Measurements from ENCODE around the gene PPM1K.

Gene PPM1K

DNA sequence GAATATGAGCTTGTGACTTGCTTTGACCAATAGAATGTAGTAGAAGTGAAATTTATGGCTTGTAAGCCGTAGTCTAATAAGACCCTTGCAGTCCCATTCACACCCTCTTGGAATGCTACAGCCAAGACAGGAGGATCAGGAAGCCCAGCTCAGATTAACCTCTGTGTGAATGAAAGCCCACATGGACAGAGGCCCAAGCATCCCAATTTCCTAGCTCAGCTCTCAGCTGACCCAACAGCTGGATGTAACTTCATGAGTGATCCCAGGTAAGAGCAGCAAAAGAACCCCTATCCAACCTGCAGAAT lies 12.8 kb upstream of the PPM1K start:
- Histone ChIP-seq H3K4me1 (ENCODE audit: insufficient read depth, low read length) (no peaks in the 10 kb centered on the region), H3K27me3 (ENCODE audit: control insufficient read depth in 1 of 2, insufficient read depth in 2 of 2, low read length in 2 of 2) (no peaks in the 10 kb centered on the region), H3K27ac (ENCODE audit: low read depth, low read length) (no peak overlapping the region), H3K9me3 (ENCODE audit: low read length) (no peaks in the 10 kb centered on the region), H3K36me3 (ENCODE audit: insufficient read depth, low read length) (no peaks in the 10 kb centered on the region), H3K4me3 (ENCODE audit: low read depth in 1 of 2, low read length in 2 of 2) (no peak overlapping the region), H3K9ac (ENCODE audit: low read length) (no peak overlapping the region)

DNA sequence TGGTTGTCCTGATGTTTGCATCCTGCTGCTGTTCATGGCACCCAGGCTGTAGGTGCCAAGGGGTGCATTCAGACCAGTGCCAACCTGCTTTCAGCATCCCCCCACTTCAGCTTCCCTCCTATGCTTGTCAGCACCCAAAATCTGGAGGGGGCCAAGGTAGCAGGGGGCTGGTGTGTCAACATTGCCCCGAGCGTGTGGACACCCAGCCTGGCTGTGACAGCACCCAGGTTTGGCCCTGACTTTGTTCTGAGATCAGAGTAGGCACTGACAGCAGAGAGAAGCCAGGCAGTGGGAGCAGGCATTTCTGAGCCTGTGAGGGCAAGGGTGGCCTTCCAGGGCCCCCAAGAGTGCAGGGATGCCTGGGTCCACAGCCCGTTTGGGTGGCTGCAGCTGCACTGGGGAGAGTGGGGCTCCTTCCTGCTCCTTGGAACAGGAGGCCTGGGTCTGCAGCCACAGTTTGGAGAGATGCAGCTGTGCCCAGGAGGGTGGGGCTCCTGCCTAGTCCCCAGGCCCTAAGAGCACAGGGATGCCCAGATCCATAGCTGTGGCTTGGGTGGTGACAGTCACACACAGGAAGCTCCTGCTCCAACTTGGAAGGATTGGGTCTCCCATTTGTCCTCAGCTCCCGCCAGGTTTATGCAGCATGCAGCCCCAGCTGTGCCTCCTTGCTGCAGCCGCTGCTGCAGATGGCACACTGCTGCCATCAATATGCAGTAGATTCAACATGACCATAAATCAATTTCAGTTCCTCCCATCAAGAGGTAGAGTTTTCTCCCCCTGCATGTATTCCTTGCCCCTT lies 12.3 kb upstream of the PPM1K start:
- H3K36me3 ChIP-seq (ENCODE audit: insufficient read depth, low read length): no peaks in the 10 kb centered on the region
- H3K27ac ChIP-seq (ENCODE audit: low read depth, low read length): no peak overlapping the region
- no peak overlapping the region for H3K9ac ChIP-seq (ENCODE audit: low read length)
- no peak overlapping the region for H3K4me3 ChIP-seq (ENCODE audit: low read depth in 1 of 2, low read length in 2 of 2)
- H3K9me3 ChIP-seq (ENCODE audit: low read length): no peaks in the 10 kb centered on the region
- no peaks in the 10 kb centered on the region for H3K4me1 ChIP-seq (ENCODE audit: insufficient read depth, low read length)
- H3K27me3 ChIP-seq (ENCODE audit: control insufficient read depth in 1 of 2, insufficient read depth in 2 of 2, low read length in 2 of 2): no peaks in the 10 kb centered on the region

DNA sequence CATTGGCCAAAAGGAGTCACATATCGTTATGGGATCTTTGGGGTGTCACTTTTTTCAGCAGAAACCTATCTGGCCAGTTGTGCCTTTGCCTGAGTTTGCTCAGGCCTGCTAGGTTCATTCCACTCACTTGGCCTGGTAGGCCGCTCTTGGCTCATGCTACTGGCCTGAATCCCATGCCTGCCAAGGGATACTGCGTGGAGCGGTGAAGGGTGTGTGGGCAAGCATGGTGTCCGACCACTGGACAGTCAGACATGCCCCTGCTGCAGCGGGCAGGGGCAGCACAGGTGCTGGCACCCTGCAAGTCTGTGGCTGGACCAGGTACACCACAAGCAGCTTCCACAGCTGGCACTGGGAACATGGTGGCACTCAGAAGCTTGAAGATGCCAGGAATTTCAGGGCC lies 11.3 kb upstream of the PPM1K start:
- Histone ChIP-seq H3K4me1 (ENCODE audit: insufficient read depth, low read length) (no peaks in the 10 kb centered on the region), H3K36me3 (ENCODE audit: insufficient read depth, low read length) (no peaks in the 10 kb centered on the region), H3K27me3 (ENCODE audit: control insufficient read depth in 1 of 2, insufficient read depth in 2 of 2, low read length in 2 of 2) (no peaks in the 10 kb centered on the region), H3K9me3 (ENCODE audit: low read length) (no peaks in the 10 kb centered on the region), H3K4me3 (ENCODE audit: low read depth in 1 of 2, low read length in 2 of 2) (no peak overlapping the region), H3K9ac (ENCODE audit: low read length) (no peak overlapping the region), H3K27ac (ENCODE audit: low read depth, low read length) (no peak overlapping the region)

DNA sequence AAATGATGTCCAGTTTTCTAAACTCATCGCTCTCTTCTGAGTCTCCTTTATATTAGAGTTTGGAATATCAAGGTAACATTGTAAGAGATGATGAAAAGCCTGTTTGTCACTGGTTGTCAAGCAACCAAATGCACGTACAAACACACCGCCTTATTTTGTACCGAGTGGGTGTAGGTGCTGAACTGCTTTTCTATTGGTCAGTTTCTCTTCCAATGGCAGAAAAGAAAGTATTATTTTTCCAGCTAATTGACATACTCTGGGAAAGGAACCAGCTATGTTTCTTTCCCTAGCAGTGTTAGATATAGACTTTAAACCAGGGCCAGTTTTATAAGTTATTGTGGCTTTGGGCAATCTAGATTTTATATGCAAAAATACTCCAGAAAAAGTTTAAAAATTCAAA lies 6.6 kb upstream of the PPM1K start:
- Histone ChIP-seq H3K27ac (ENCODE audit: low read depth, low read length) (no peak overlapping the region), H3K9ac (ENCODE audit: low read length) (no peak overlapping the region), H3K9me3 (ENCODE audit: low read length) (no peaks in the 10 kb centered on the region), H3K27me3 (ENCODE audit: control insufficient read depth in 1 of 2, insufficient read depth in 2 of 2, low read length in 2 of 2) (no peaks in the 10 kb centered on the region), H3K36me3 (ENCODE audit: insufficient read depth, low read length) (no peaks in the 10 kb centered on the region), H3K4me3 (ENCODE audit: low read depth in 1 of 2, low read length in 2 of 2) (no peak overlapping the region), H3K4me1 (ENCODE audit: insufficient read depth, low read length) (no peaks in the 10 kb centered on the region)

DNA sequence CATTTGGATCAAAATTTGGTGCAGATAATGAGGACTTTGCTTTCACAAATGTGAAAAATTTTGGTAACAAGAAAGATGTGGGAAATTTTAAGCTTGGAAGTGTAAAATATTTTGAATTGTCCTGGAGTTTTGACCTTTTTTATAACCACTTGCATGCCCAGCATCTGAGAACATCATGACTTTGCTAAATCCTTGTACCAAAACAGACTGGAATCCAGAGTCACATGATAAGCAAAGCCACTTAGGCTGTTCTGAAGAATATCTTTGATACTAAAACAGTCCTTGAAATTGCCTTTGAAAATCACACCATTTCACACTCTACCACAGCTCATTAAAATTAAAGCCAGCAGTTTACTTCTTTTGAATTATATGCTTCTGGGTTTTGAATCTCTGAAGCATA lies 2.5 kb upstream of the PPM1K start:
- Histone ChIP-seq H3K4me1 (ENCODE audit: insufficient read depth, low read length) (peaks cover 14% of the 10 kb centered on the region), H3K36me3 (ENCODE audit: insufficient read depth, low read length) (no peaks in the 10 kb centered on the region), H3K27ac (ENCODE audit: low read depth, low read length) (no peak overlapping the region), H3K9ac (ENCODE audit: low read length) (no peak overlapping the region), H3K4me3 (ENCODE audit: low read depth in 1 of 2, low read length in 2 of 2) (no peak overlapping the region), H3K9me3 (ENCODE audit: low read length) (no peaks in the 10 kb centered on the region), H3K27me3 (ENCODE audit: control insufficient read depth in 1 of 2, insufficient read depth in 2 of 2, low read length in 2 of 2) (no peaks in the 10 kb centered on the region)

DNA sequence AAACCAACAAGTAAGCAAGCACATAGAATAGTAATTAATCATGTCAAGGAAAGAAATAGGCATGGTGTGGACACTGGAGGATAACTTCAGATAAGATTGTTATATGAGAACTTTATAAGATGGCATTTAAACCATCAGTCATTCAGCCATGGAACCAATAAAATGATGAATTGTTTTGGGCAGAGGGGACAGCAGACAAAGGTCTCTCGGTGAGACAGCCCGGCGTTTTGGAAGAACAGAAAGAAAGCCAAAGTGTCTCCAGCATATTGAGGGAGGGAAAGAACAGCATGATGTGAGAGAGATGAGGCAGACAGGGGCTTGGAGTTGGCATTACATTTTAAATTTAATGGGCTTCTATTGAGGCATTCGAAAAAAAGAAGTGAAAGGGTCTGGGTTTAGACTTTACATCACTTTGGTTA lies 883 bp upstream of the PPM1K start:
- Histone ChIP-seq H3K27ac (ENCODE audit: low read depth, low read length) (peak overlapping the region; percentile 62), H3K27me3 (ENCODE audit: control insufficient read depth in 1 of 2, insufficient read depth in 2 of 2, low read length in 2 of 2) (no peaks in the 10 kb centered on the region), H3K9ac (ENCODE audit: low read length) (peak overlapping the region; percentile 76), H3K36me3 (ENCODE audit: insufficient read depth, low read length) (no peaks in the 10 kb centered on the region), H3K4me3 (ENCODE audit: low read depth in 1 of 2, low read length in 2 of 2) (peak overlapping the region; percentile 34 to 81), H3K9me3 (ENCODE audit: low read length) (no peaks in the 10 kb centered on the region), H3K4me1 (ENCODE audit: insufficient read depth, low read length) (peaks cover 17% of the 10 kb centered on the region)

DNA sequence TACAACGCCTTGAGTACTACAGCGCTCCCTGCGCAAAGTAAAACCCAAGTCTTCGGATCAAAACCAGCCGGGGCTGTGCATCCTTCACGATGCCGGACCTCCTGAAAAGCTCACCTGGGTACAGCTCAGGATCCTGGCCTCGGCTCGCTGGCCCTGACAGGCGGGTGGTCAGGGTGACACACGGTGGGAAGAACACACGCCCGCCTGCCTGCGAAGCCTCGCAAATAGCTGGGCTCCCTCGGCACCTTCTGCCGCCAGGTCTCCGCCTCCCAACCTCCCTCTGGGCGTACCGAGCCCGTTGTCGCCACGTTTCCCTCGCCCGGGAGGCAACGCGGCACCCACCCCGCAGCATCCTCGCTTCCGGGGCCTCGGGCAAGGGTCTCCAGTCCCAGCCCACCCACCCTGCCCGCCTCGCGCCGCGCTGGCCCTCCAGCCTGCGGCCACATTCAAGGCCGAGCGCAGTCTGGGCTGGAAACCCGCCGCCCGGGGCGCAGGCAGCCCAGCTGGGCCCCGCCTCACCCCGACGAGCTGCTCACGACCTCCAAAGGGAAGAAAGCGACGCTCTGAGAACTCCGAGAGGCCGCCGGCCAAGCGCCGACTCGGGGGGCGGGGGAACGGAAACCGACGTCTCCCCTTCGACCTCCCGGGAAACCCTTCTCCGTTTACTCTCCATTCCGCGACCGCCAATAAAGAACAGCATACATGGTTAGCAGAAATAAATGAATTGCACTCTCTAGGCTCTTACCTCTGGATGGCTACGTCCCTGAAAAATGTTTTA lies 511 bp downstream of the PPM1K start:
- Histone ChIP-seq H3K4me1 (ENCODE audit: insufficient read depth, low read length) (peaks cover 17% of the 10 kb centered on the region), H3K36me3 (ENCODE audit: insufficient read depth, low read length) (no peaks in the 10 kb centered on the region), H3K9me3 (ENCODE audit: low read length) (no peaks in the 10 kb centered on the region), H3K27me3 (ENCODE audit: control insufficient read depth in 1 of 2, insufficient read depth in 2 of 2, low read length in 2 of 2) (no peaks in the 10 kb centered on the region), H3K27ac (ENCODE audit: low read depth, low read length) (peak overlapping the region; percentile 83), H3K4me3 (ENCODE audit: low read depth in 1 of 2, low read length in 2 of 2) (peak overlapping the region; percentile 38 to 94), H3K9ac (ENCODE audit: low read length) (peak overlapping the region; percentile 76)

DNA sequence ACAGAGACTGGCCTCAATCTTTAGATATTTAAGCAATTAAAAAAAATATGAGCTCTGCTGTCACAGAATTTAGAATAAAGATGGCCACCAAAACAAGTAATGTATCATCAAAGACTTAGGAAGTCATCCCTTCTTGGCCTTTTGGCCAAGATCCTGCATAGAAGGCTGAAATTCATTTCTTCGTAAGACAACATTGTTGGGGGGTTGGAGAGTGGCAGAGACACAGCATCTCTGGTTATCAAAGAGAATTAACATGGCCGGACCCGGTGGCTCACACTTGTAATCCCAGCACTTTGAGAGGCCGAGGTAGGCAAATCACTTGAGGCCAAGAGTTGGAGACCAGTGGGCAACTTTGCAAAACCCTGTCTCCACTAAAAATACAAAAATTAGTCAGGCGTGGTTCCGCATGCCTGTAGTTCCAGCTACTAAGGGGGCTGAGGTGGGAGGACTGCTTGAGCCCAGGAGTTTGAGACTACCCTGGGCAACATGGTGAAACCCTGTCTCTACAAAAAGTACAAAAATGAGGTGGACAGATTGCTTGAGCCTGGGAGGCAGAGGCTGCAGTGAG lies 4.0 kb downstream of the PPM1K start:
- no peak overlapping the region for H3K27ac ChIP-seq (ENCODE audit: low read depth, low read length)
- H3K9ac ChIP-seq (ENCODE audit: low read length): no peak overlapping the region
- no peaks in the 10 kb centered on the region for H3K9me3 ChIP-seq (ENCODE audit: low read length)
- no peaks in the 10 kb centered on the region for H3K36me3 ChIP-seq (ENCODE audit: insufficient read depth, low read length)
- H3K4me1 ChIP-seq (ENCODE audit: insufficient read depth, low read length): peaks cover 16% of the 10 kb centered on the region
- no peak overlapping the region for H3K4me3 ChIP-seq (ENCODE audit: low read depth in 1 of 2, low read length in 2 of 2)
- no peaks in the 10 kb centered on the region for H3K27me3 ChIP-seq (ENCODE audit: control insufficient read depth in 1 of 2, insufficient read depth in 2 of 2, low read length in 2 of 2)

DNA sequence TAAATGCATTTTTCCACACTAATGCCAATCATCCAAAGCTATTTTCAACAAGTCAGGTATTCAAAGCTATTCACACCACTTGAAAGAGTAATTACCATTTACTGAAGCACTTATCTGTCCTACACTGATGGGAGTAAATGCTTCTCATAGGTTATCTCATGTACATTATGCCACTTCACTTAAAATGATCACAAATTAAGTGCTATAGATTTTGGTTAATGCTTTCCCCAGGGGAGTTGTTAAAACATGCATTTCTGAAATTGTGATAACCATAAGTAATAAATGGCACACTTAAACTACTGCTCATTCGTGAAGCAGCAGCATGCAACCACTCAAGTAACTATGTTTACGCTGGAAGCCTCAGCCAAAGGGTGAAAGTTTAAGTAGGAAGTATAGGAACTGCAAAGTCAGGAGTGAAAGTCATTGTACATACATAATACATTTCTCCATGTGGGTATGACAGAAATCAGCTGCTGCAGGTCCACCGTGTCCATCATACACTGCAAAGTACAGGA lies 6.6 kb downstream of the PPM1K start:
- Histone ChIP-seq H3K4me3 (ENCODE audit: low read depth in 1 of 2, low read length in 2 of 2) (no peak overlapping the region), H3K9ac (ENCODE audit: low read length) (no peak overlapping the region), H3K27ac (ENCODE audit: low read depth, low read length) (no peak overlapping the region), H3K4me1 (ENCODE audit: insufficient read depth, low read length) (peaks cover 8% of the 10 kb centered on the region), H3K9me3 (ENCODE audit: low read length) (no peaks in the 10 kb centered on the region), H3K36me3 (ENCODE audit: insufficient read depth, low read length) (no peaks in the 10 kb centered on the region), H3K27me3 (ENCODE audit: control insufficient read depth in 1 of 2, insufficient read depth in 2 of 2, low read length in 2 of 2) (no peaks in the 10 kb centered on the region)

DNA sequence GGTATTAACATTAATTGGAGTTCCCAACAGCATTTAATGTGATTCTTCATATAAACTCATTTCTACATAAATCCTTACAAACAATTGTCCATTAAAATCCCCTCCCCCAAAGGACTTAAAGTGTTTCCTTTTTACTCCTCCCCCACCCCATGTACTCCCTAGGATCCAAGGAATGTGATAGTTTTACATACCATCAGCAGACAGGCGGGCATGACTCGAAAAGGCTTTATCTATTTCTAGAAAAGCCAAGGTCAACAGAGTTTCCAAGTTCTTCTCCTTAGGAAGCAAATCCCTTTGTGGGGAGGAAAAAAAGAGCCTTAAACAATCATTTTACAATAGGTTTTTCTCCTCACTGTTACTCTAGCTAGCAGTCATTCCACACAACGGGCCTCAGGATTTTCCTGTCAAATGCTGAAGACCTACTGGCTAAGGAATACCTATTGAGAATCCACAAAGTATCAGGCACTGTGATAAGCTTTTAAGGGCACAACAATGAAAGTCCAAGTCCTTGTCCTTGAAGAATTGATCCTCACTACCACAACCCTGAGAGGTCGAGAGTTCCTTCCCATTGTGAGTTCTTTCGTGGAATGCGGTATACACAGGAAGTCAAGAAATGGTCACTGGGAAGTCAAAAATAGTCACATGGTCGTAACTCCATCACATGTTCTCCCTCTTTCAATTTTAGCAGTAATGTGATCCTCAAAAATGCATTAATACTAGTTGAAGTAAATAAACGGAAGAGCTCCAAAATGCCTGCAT lies 7.2 kb downstream of the PPM1K start:
- H3K27ac ChIP-seq (ENCODE audit: low read depth, low read length): no peak overlapping the region
- no peaks in the 10 kb centered on the region for H3K27me3 ChIP-seq (ENCODE audit: control insufficient read depth in 1 of 2, insufficient read depth in 2 of 2, low read length in 2 of 2)
- H3K9me3 ChIP-seq (ENCODE audit: low read length): no peaks in the 10 kb centered on the region
- no peak overlapping the region for H3K9ac ChIP-seq (ENCODE audit: low read length)
- no peak overlapping the region for H3K4me3 ChIP-seq (ENCODE audit: low read depth in 1 of 2, low read length in 2 of 2)
- H3K36me3 ChIP-seq (ENCODE audit: insufficient read depth, low read length): no peaks in the 10 kb centered on the region
- H3K4me1 ChIP-seq (ENCODE audit: insufficient read depth, low read length): peaks cover 4% of the 10 kb centered on the region

DNA sequence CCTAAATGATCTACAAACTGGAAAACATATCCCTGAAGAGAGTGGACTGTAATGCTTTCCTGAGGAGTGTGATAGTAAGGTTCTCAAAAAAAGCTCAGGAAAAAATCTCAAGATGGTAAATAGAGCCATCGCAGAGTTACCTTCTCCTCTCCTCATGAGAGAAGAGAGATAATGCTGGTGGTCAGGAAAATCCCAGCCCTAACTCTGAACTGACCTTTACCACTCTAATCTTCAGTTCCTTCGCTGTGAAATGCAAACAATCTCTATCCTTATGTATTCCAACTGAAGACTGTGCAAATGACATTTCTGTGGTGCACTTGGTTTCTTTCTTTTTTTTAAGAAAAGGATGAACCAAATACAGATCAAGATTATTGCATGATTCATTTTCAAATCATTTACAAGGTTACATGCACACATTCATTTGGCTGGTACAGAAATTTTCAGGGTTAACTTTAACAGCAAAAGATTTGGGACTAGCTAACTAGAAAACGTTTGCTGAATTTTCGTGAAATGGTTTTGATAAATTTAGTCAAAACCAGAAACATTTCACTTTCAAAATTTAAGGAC lies 8.3 kb downstream of the PPM1K start:
- Histone ChIP-seq H3K36me3 (ENCODE audit: insufficient read depth, low read length) (no peaks in the 10 kb centered on the region), H3K27ac (ENCODE audit: low read depth, low read length) (no peak overlapping the region), H3K4me3 (ENCODE audit: low read depth in 1 of 2, low read length in 2 of 2) (no peak overlapping the region), H3K27me3 (ENCODE audit: control insufficient read depth in 1 of 2, insufficient read depth in 2 of 2, low read length in 2 of 2) (no peaks in the 10 kb centered on the region), H3K4me1 (ENCODE audit: insufficient read depth, low read length) (no peaks in the 10 kb centered on the region), H3K9ac (ENCODE audit: low read length) (no peak overlapping the region), H3K9me3 (ENCODE audit: low read length) (no peaks in the 10 kb centered on the region)

All from muscle layer of colon (tissue), 2 donors.